ENCODE results near the gene TSPAN9. TPM values are rescaled to one million over a fixed set of nuclear protein-coding genes. Genes with fewer than 3 reads are reported as not detected.

Gene TSPAN9
- total and polyA plus RNA-seq, 9 of the 15 experiments (the other 6 are each of a cell fraction or from before 2014, with no cell fraction given) = 0.23 to 2.1 (median 0.60) TPM; not detected in 2

- Histone ChIP-seq H3K79me2 (ENCODE audit: control insufficient read depth, insufficient read depth, low read length) (no peaks in the 10 kb centered on the region), H3K36me3 (ENCODE audit: control insufficient read depth, insufficient read depth, low read length) (no peaks in the 10 kb centered on the region), H3K9ac (ENCODE audit: insufficient read depth in 1 of 2, low read depth in 2 of 2, low read length in 2 of 2) (no peak overlapping the region), H3K4me2 (ENCODE audit: insufficient read depth, low read length) (no peak overlapping the region), H2AFZ (ENCODE audit: low read depth, low read length) (no peak overlapping the region), H3K9me3 (replicated peaks; ENCODE audit: control insufficient read depth, insufficient read depth, low read depth, low read length) (no peaks in the 10 kb centered on the region), H3K4me3 (no peak overlapping the region), H3K4me1 (replicated peaks in 1 of 2; ENCODE audit: control insufficient read depth in 2 of 2, insufficient read depth in 2 of 2, low read length in 2 of 2) (no peaks in the 10 kb centered on the region), H3K27ac (ENCODE audit: extremely low read depth, low read depth, low read length) (no peak overlapping the region), H3K27me3 (ENCODE audit: control insufficient read depth in 2 of 2, insufficient read depth in 2 of 2, low read length in 2 of 2) (peaks cover 5 to 46% of the 10 kb centered on the region in 2 experiments; a peak in 4 of 5 replicates), H3K9me1 (ENCODE audit: control insufficient read depth, insufficient read depth, low read length) (no peaks in the 10 kb centered on the region), H4K20me1 (replicated peaks; ENCODE audit: control insufficient read depth, insufficient read depth, low read length) (peaks cover 3% of the 10 kb centered on the region; the same call in 1 of the 2 replicates)
- ChIA-PET CTCF (ENCODE audit: low intra/inter-chr PET ratio) (no interaction called here), POLR2A (no interaction called here)
- in situ Hi-C loops (cut with MboI) (no loop called here), intact Hi-C loops (cut with micrococcal nuclease) (no loop called here)
- ATAC-seq (no peak), FAIRE-seq (no peak), DNase-seq (ENCODE audit: extremely low read depth in 1 of 4, low spot score in 3 of 4) (no peak)
- BruUV-seq (replicated peaks) = no TSS peak
- 0% methylated on average over 2 of the region's 3 CpGs for WGBS (ENCODE audit: insufficient coverage, low coverage, missing lambda C conversion rate)
- TF ChIP-seq STAG1 (CRISPR knock-in tag; IDR thresholded peaks at IDR 0.05; ENCODE audit: borderline replicate concordance) = no peak
- no peak for TF ChIP-seq MNT (conservative IDR thresholded peaks at IDR 0.05)
- TF ChIP-seq, protein P1, sequence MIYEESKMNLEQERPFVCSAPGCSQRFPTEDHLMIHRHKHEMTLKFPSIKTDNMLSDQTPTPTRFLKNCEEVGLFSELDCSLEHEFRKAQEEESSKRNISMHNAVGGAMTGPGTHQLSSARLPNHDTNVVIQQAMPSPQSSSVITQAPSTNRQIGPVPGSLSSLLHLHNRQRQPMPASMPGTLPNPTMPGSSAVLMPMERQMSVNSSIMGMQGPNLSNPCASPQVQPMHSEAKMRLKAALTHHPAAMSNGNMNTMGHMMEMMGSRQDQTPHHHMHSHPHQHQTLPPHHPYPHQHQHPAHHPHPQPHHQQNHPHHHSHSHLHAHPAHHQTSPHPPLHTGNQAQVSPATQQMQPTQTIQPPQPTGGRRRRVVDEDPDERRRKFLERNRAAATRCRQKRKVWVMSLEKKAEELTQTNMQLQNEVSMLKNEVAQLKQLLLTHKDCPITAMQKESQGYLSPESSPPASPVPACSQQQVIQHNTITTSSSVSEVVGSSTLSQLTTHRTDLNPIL (CRISPR knock-in tag; IDR thresholded peaks at IDR 0.05) = no peak
- TF ChIP-seq CBX3 (IDR thresholded peaks at IDR 0.05; ENCODE audit: borderline replicate concordance in 1 of 2, low read length in 2 of 2) = no peak
- TF ChIP-seq ELF4 (CRISPR knock-in tag; IDR thresholded peaks at IDR 0.05) = no peak
- TF ChIP-seq THAP7 (CRISPR knock-in tag; IDR thresholded peaks at IDR 0.05) = no peak
- TF ChIP-seq ESRRA (IDR thresholded peaks at IDR 0.05; ENCODE audit: borderline replicate concordance, low read depth) = no peak
- TF ChIP-seq NFXL1 (CRISPR knock-in tag; IDR thresholded peaks at IDR 0.05) = no peak
Measured at GRCh38 chr12:3225796-3226180, 148.6 kb downstream of the TSPAN9 start.

All from K562 (cell line).